Stomach (tissue), 9 donors: ENCODE results near the gene OCIAD2. TPM values are rescaled to one million over a fixed set of nuclear protein-coding genes. Genes with fewer than 3 reads are reported as not detected.

Experiments
- DNase-seq, 2 donors: peaks; one replicate each; pipeline versions ENCODE4 v3.0.0 to v3.0.0-alpha.2; 2013 to 2019
- H3K27ac ChIP-seq, 5 donors: fragments of 200-600 bp in 4 of 5; sonication (generic) in 4 of 5; one replicate each; pipeline ENCODE4 v1.5.1; 2013 to 2019; ENCODE audit warnings: mild to moderate bottlenecking in 1 of 5, moderate library complexity in 1 of 5
- H3K27me3 ChIP-seq, 3 donors: fragments of 200-600 bp; sonication (generic); one replicate each; pipeline ENCODE4 v1.5.1; 2017 to 2019; ENCODE audit warnings: mixed run types in 1 of 3
- H3K36me3 ChIP-seq, 4 donors: fragments of 200-600 bp; sonication (generic); 1 replicate in 3 of 4; 2 replicates in 1 of 4; pipeline ENCODE4 v1.5.1; 2016 to 2019
- H3K4me1 ChIP-seq, 4 donors: fragments of 200-600 bp; sonication (generic); one replicate each; pipeline ENCODE4 v1.5.1; 2016 to 2019
- H3K4me3 ChIP-seq, 4 donors: fragments of 200-600 bp; sonication (generic) in 3 of 4; one replicate each; pipeline ENCODE4 v1.5.1; 2016 to 2019; ENCODE audit warnings: mild to moderate bottlenecking in 1 of 4
- H3K9me3 ChIP-seq, 4 donors: fragments of 200-600 bp; sonication (generic); one replicate each; pipeline ENCODE4 v1.5.1; 2016 to 2019
- CTCF ChIP-seq, 7 experiments: fragments of 450-650 bp in 4 of 7; fragments of 200-600 bp in 3 of 7; sonication (generic) in 3 of 7; IDR thresholded peaks; one replicate each; pipeline ENCODE4 v1.5.1; 2016 to 2019; ENCODE audit warnings: antibody characterized with exemption in 7 of 7, control low read depth in 2 of 7, mild to moderate bottlenecking in 1 of 7
- EP300 ChIP-seq: sonication (generic); formaldehyde crosslinking; IDR thresholded peaks from one replicate; pipeline ENCODE4 v1.6.1; 2017; ENCODE audit warnings: antibody characterized with exemption
- POLR2A ChIP-seq, 4 donors: fragments of 450-650 bp; IDR thresholded peaks; one replicate each; pipeline ENCODE4 v1.6.1; 2016; ENCODE audit warnings: antibody characterized with exemption in 4 of 4, control low read depth in 2 of 4, mild to moderate bottlenecking in 1 of 4, moderate library complexity in 1 of 4
- POLR2AphosphoS5 ChIP-seq, 3 donors: sonication (generic); formaldehyde crosslinking; IDR thresholded peaks; one replicate each; pipeline ENCODE4 v1.6.1; 2016; ENCODE audit warnings: antibody characterized with exemption in 3 of 3
- WGBS, 5 donors: extraction: QIAGEN DNeasy Blood & Tissue Kit in 3 of 5; methylation state at CpG; one replicate each; pipeline versions ENCODE4 v1.1.5 to v1.1.7; 2013 to 2018; 5-methylcytosine and 5-hydroxymethylcytosine counted together
- intact Hi-C: fragments of 100-400 bp; cut with DNase I; formaldehyde crosslinking; loops from one replicate; pipeline ENCODE4 v1.15.1; 2023; ENCODE audit warnings: low total_unique reads
- polyA plus RNA-seq, 3 donors: library from polyadenylated mRNA; stranded (reverse); fragments of 200-250 nt; gene quantifications; one replicate each; pipeline ENCODE4 v1.2.3, GENCODE V29; 2013
- total RNA-seq, 5 donors: library from RNA; depleted of rRNA; stranded (reverse); fragments of >200 nt; gene quantifications; one replicate each; pipeline versions ENCODE4 v1.1.0 to v1.2.3, GENCODE V29; 2014 to 2016
- donor health status: healthy with polysubstance abuse.
- donor health status: Bipolar disorder and iron deficiency.
- donor health status: healthy.

OCIAD2 gene
- total and polyA plus RNA-seq, 8 donors: 1.7 to 371 (median 49.7) TPM

- WGBS, 5 donors: 84 to 90% (median 89%) methylated on average over 3 of the region's 3 CpGs
- Histone ChIP-seq H3K27ac (no peak overlapping the region), H3K4me1 (peaks cover 0 to 3% (median 0%) of the 10 kb centered on the region in 4 donors), H3K9me3 (no peaks in the 10 kb centered on the region), H3K27me3 (no peaks in the 10 kb centered on the region), H3K4me3 (no peak overlapping the region), H3K36me3 (no peaks in the 10 kb centered on the region)
- intact Hi-C loops: no loop called here
- TF ChIP-seq CTCF (IDR thresholded peaks at IDR 0.05): no peak
- no peak for TF ChIP-seq EP300
- no peak for TF ChIP-seq POLR2AphosphoS5 (IDR thresholded peaks at IDR 0.05)
- TF ChIP-seq POLR2A (IDR thresholded peaks at IDR 0.05): no peak
- no peak for DNase-seq
These were observed 7.7 kb upstream of the OCIAD2 start for GRCh38 chr4:48914311-48914710.

GRCh38 chr4:48913346-48913745 lies 6.8 kb upstream of the OCIAD2 start:
- H3K4me1 ChIP-seq: peaks cover 0 to 6% (median 0%) of the 10 kb centered on the region in 4 donors
- no peaks in the 10 kb centered on the region for H3K9me3 ChIP-seq
- no peaks in the 10 kb centered on the region for H3K27me3 ChIP-seq
- intact Hi-C loops: no loop called here
- TF ChIP-seq POLR2AphosphoS5 (IDR thresholded peaks at IDR 0.05): peak in 1 of 3 donors; percentile 41
- no peak for TF ChIP-seq CTCF (IDR thresholded peaks at IDR 0.05)
- 76 to 92% (median 84%) methylated on average over 6 of the region's 6 CpGs for WGBS, 5 donors
- no peaks in the 10 kb centered on the region for H3K36me3 ChIP-seq
- H3K4me3 ChIP-seq: no peak overlapping the region
- no peak overlapping the region for H3K27ac ChIP-seq
- DNase-seq: peak in 1 of 2 donors; percentile 22

GRCh38 chr4:48912349-48912748 lies 5.8 kb upstream of the OCIAD2 start:
- 87 to 99% (median 95%) methylated on average over 2 of the region's 2 CpGs for WGBS, 5 donors
- DNase-seq: no peak
- no peak overlapping the region for H3K27ac ChIP-seq
- no peak overlapping the region for H3K4me3 ChIP-seq
- intact Hi-C loops: no loop called here
- no peaks in the 10 kb centered on the region for H3K9me3 ChIP-seq
- H3K27me3 ChIP-seq: no peaks in the 10 kb centered on the region
- no peaks in the 10 kb centered on the region for H3K36me3 ChIP-seq
- no peak for TF ChIP-seq POLR2A (IDR thresholded peaks at IDR 0.05)
- no peak for TF ChIP-seq POLR2AphosphoS5 (IDR thresholded peaks at IDR 0.05)
- no peak for TF ChIP-seq CTCF (IDR thresholded peaks at IDR 0.05)
- TF ChIP-seq EP300: no peak
- H3K4me1 ChIP-seq: peaks cover 0 to 6% (median under 1%) of the 10 kb centered on the region in 4 donors

GRCh38 chr4:48910511-48910910 lies 3.9 kb upstream of the OCIAD2 start:
- Histone ChIP-seq H3K27ac (peak overlapping the region in 1 of 5 donors; percentile 48), H3K36me3 (no peaks in the 10 kb centered on the region), H3K4me1 (peaks cover 4 to 19% (median 16%) of the 10 kb centered on the region in 4 donors), H3K27me3 (no peaks in the 10 kb centered on the region), H3K9me3 (no peaks in the 10 kb centered on the region), H3K4me3 (no peak overlapping the region)
- no peak for DNase-seq
- intact Hi-C loops: no loop called here
- TF ChIP-seq POLR2AphosphoS5 (IDR thresholded peaks at IDR 0.05) (no peak), POLR2A (IDR thresholded peaks at IDR 0.05) (no peak), EP300 (no peak), CTCF (IDR thresholded peaks at IDR 0.05) (no peak)
